GM21367 (cell line): ENCODE measurements around the gene MXRA7.
"Not testable (repeated sequence)": the region's sequence is repeated elsewhere in the genome, so short reads cannot be mapped to it uniquely, and the experiment has no call there.

Source experiments
- ATAC-seq: cut with Tn5 transposase; IDR thresholded peaks from one replicate; pipeline ENCODE4 v1.9.1; 2021; ENCODE audit not compliant: unreplicated experiment

Gene MXRA7

GRCh38 chr17:76710863-76711611, at the start of gene MXRA7:
Gene MXRA7, minus strand, starts transcription at chr17:76710965. Its CDS starts 19 bp downstream, at chr17:76710946.
- ATAC-seq: no peak

GRCh38 chr17:76758570-76758969, 47.8 kb upstream of the MXRA7 start:
- ATAC-seq: no peak

GRCh38 chr17:76757256-76757655, 46.5 kb upstream of the MXRA7 start:
- no peak for ATAC-seq

- ATAC-seq: no peak
Observed at GRCh38 chr17:76755285-76755684, 44.5 kb upstream of the MXRA7 start.

GRCh38 chr17:76753061-76753961, 42.5 kb upstream of the MXRA7 start:
- no peak for ATAC-seq

- ATAC-seq: no peak
Observed at GRCh38 chr17:76752006-76752405, 41.2 kb upstream of the MXRA7 start.

GRCh38 chr17:76751416-76751993, 40.7 kb upstream of the MXRA7 start:
- ATAC-seq: no peak

- ATAC-seq: no peak
Observed at GRCh38 chr17:76748657-76749056, 37.9 kb upstream of the MXRA7 start.

GRCh38 chr17:76747716-76748363, 37.1 kb upstream of the MXRA7 start:
- ATAC-seq: no peak

GRCh38 chr17:76745785-76746184, 35.0 kb upstream of the MXRA7 start:
- not testable (repeated sequence) for ATAC-seq

- ATAC-seq: no peak
Observed at GRCh38 chr17:76744747-76745146, 34.0 kb upstream of the MXRA7 start.

- ATAC-seq: no peak
Observed at GRCh38 chr17:76742958-76743357, 32.2 kb upstream of the MXRA7 start.

GRCh38 chr17:76740329-76741118, 29.8 kb upstream of the MXRA7 start:
- no peak for ATAC-seq

- ATAC-seq: not testable (repeated sequence)
Observed at GRCh38 chr17:76739568-76740115, 28.9 kb upstream of the MXRA7 start.

GRCh38 chr17:76738468-76738850, 27.7 kb upstream of the MXRA7 start:
- ATAC-seq: no peak

- peak; percentile 46 for ATAC-seq
Observed at GRCh38 chr17:76737676-76738467, 27.1 kb upstream of the MXRA7 start, which contains the start of gene MFSD11. Gene MFSD11, plus strand, starts transcription at chr17:76738119. Its CDS starts 234 bp downstream, at chr17:76738353.

GRCh38 chr17:76737082-76737675, 26.4 kb upstream of the MXRA7 start, which contains the start of gene SRSF2:
Gene SRSF2, minus strand, starts transcription at chr17:76737331. Its CDS starts 171 bp downstream, at chr17:76737160.
- peak; percentile 43 for ATAC-seq

GRCh38 chr17:76736349-76737081, 25.8 kb upstream of the MXRA7 start:
- peak; percentile 16 for ATAC-seq
